ENCODE data around the gene OPN4.
A peak's percentile ranks its signal among the peaks of the same experiment; 100 is the strongest.
"Not testable (repeated sequence)": the region's sequence is repeated elsewhere in the genome, so short reads cannot be mapped to it uniquely, and the experiment has no call there.

The OPN4 gene, protein sequence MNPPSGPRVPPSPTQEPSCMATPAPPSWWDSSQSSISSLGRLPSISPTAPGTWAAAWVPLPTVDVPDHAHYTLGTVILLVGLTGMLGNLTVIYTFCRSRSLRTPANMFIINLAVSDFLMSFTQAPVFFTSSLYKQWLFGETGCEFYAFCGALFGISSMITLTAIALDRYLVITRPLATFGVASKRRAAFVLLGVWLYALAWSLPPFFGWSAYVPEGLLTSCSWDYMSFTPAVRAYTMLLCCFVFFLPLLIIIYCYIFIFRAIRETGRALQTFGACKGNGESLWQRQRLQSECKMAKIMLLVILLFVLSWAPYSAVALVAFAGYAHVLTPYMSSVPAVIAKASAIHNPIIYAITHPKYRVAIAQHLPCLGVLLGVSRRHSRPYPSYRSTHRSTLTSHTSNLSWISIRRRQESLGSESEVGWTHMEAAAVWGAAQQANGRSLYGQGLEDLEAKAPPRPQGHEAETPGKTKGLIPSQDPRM

DNA sequence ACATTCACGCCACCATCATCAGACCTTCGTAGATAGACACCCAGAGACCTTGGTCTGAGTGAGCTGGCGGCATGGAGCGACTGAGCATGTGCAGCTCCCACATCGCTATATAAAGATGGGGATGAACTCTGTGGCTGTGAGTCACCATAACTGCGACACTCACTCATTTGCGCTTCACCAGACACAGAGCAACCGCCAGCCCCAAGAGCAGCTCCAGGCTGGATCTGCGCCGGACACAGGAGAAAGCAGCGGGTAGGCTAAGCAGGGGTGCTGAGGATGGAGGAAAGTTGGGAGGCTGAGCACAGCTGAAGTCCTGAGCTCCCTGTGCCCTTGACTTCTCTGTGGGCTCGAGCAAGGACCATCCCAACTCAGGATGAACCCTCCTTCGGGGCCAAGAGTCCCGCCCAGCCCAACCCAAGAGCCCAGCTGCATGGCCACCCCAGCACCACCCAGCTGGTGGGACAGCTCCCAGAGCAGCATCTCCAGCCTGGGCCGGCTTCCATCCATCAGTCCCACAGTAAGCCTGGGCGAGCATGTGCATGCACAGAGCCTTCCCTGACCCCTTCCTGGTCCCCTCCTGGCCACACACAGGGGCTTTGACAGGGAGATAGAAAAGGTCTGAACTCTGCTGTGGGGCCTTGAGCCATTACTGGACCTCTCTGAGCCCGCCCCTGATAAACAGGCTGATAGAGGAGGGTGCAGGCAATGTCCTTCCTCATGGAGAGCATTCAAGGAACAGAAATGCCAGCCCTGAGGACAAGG lies at the start of gene OPN4:
OPN4 (plus strand) TSS at position 137 of the 762 bp plus-strand sequence; CDS start at position 374, 237 bp downstream.
- DNase-seq (ENCODE audit: low spot score): no peak

DNA sequence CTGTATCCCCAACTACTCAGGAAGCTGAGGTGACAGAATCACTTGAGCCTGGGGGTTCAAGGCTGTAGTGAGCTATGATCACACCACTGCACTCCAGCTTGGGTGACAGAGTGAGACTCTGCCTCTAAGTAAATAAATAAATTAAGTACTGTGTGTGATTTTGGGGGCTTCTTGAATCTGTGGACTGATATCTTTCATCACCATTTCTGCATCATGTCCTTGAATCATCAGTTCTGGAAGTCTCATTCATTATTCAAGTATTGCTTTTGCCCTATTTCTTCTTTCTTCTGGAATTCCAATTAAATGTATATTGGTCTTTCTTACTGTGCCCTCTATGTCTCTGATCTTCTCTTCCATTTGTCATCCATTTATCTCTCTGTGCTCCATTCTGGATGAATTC lies 46.7 kb upstream of the OPN4 start:
- no peak for DNase-seq (ENCODE audit: low spot score)

GRCh38 chr10:86609920-86610319 lies 44.4 kb upstream of the OPN4 start:
- no peak for DNase-seq (ENCODE audit: low spot score)

DNA sequence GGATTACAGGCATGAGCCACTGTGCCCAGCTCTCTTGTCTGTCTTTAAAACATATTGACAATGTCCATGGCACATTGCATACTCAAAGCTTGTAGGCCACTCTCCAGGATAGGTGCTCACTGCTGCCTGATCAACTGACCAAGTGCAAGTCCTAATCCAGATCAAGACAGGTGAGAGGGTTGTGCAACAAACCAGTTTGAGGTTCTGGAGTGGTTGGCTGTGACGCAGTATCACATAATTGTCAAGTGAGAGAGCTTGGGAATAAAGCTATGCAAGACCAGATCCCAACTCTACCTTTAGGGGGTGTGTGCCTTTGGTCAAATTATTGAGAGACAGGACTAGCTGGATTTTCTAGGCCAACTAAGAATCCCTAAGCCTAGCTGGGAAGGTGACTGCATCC lies 43.0 kb upstream of the OPN4 start:
- DNase-seq (ENCODE audit: low spot score): no peak

DNA sequence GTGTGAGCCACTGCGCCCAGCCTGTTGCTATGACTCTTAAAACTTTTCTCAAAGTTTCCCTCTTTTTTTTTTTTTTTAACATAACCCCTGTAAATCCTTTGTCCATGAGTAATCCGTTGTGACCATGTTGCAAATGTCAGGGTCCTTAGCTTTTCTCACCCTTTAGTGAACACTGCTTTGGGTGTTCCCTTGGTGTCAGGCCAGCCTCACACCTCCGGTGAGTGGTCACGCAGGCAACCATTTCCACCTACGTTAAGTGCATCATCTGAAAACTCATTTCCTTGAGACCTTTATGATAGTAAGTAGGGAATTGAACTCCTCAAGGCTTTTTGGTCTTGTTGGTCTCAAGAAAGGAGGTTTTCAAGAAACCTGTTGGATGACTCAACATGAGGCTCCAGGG lies 41.3 kb upstream of the OPN4 start:
- DNase-seq (ENCODE audit: low spot score): no peak

- no peak for DNase-seq (ENCODE audit: low spot score)
Observed at GRCh38 chr10:86613905-86614304, 40.4 kb upstream of the OPN4 start.

- no peak for DNase-seq (ENCODE audit: low spot score)
Observed at GRCh38 chr10:86614853-86615252, 39.5 kb upstream of the OPN4 start.

GRCh38 chr10:86617278-86617677 lies 37.1 kb upstream of the OPN4 start:
- DNase-seq (ENCODE audit: low spot score): not testable (repeated sequence)

DNA sequence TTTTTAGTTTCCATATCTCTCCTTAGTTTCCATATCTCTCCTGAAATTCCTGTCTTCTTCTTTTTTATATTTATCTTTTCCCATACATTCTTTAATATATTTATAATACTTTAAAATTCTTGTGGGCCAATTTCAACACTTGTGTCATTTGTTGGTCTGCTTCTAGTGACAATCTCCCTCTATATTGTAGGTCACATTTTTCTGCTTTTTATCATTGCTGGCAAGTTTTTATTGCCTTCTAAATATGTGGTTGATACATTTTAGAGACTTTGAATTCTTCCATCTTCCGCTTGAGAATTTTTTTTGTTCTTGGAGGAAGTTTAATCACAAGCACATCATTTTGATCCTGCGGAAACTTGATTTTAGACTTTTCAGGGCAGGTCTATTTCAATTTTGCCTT lies 26.0 kb upstream of the OPN4 start:
- DNase-seq (ENCODE audit: low spot score): no peak

DNA sequence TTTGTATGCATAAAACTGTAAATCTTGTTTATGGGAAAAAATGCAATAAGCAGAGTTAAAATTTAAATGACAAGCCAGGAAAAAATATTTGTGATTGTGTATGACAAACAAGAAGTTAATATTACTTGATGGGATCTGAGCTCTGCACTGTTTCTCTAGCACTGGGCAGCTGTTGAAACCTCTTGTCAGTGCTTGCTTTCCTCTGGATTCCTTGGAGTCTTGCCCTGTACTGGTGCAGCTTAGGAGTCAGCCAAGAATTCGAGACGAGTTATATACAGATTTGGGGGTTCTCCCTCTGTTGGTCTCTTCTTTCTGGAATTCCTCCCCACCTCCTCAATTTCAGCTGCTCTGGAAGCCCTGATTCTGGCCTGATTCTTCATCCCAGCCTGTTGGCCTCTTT lies 24.3 kb upstream of the OPN4 start:
- no peak for DNase-seq (ENCODE audit: low spot score)

DNA sequence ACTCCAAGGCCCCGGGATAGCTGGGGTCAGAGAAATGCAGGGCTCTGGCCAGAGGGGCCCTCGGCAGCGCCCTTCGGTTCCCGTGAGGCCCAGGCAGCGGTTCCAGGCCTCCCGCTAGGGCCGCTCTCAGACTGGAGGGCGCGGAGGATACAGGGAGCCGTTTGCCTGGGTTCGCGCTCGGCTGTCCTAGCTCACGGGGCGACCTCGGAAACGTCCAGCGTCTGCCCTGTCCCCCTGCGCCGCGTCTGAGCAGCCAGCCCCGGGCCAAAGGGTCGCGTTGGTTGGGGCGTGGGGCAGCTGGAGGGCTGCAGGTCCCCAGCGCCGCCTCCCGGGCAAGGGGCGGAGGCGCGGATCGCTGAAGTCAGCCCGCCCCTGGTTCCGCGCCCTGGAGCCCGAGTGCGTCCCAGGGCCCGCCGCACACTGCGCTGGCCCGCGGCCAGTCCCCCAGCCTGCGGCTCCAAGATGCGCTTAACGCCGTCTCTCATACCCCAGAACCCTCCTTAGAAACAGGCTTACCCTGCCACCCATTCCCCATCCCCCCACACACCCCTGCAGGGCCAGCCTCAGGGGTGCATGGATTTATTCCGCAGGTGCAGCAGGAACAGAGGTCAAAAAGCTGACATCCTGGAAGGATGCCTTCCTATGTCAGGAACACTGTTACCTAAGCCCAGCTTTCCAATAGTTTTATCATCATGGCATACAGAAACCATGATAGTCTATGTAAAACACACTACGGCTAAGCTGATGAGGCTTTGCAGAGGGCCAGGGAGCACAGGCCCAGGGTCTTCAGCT lies 22.1 kb upstream of the OPN4 start:
- DNase-seq (ENCODE audit: low spot score): no peak

DNA sequence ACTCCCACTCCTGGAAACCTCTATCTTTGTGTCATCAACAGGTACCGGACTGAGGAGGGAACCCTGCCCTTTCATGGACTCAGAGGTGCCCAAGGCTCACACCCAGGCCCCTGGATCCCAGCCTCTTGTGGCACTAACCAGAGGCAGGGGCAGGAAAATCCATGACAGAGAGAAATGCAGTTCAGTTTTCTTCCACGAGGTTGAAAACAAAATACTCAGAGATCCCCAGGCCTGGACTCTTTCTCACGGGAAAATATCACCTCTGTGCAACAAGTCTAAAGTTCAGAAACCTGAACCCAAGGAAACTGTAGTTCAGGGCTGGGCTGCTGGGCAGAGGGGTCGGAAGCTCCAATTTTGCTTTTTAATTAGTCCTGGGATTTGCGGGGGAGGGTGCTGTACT lies 21.4 kb upstream of the OPN4 start:
- no peak for DNase-seq (ENCODE audit: low spot score)

DNA sequence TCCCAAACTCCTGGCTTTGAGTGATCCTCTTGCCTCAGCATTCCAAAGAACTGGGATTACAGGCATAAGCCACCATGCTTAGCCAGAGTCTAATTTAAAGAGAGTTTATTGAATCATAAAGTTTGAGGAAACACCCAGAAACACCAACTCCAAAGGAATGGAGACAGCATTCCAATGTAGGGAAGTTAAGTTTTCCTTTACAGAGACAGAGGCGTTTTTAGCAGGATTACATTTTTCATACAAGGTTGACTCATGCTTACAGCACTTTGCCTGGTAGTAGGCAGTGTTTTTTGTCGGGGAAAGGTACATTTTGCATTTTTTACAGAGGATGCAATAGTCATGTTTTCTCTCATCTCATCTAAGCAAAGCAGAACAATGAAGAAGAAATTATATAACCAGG lies 18.9 kb upstream of the OPN4 start:
- no peak for DNase-seq (ENCODE audit: low spot score)

DNA sequence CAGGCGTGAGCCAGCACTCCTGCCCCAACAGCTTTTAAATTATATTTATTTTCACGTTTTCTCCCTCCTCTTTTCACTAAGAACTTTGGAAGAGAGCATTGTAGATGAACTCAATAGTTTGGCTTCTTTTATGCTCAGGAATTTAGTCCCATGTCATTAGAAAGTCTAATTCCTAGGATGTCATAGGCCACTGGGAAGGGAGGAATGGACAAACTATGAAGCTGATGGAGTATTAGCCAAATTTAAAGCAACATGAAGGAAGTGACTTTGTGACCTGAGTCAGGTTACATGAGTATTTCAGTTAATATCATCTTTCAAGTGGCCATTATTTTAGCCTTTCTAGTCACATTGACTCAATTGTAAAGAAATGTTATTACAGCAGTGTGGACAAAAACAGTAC lies 18.0 kb upstream of the OPN4 start:
- no peak for DNase-seq (ENCODE audit: low spot score)

DNA sequence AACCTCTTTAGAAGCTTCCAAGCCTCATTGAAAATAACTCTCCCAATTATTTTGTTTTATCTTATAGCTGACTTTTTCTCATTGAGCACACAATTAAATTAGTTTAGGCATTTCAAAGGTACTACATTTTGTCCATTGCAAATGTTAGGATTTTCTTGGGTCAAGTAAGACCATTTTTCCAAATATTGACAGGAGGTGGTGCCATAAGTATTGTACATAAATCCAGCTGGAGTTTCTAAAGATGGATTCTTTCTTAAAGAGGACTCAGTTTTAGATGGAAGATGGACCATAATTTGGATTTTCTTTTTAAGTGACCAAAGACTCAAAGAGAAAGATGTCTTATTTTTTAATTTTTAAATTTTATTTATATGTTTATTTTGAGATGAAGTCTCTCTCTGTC lies 12.3 kb upstream of the OPN4 start:
- peak; percentile 14 for DNase-seq (ENCODE audit: low spot score)

GRCh38 chr10:86642499-86642898 lies 11.8 kb upstream of the OPN4 start:
- no peak for DNase-seq (ENCODE audit: low spot score)

- peak; percentile 12 for DNase-seq (ENCODE audit: low spot score)
Observed at GRCh38 chr10:86644152-86644793, 10.1 kb upstream of the OPN4 start.

DNA sequence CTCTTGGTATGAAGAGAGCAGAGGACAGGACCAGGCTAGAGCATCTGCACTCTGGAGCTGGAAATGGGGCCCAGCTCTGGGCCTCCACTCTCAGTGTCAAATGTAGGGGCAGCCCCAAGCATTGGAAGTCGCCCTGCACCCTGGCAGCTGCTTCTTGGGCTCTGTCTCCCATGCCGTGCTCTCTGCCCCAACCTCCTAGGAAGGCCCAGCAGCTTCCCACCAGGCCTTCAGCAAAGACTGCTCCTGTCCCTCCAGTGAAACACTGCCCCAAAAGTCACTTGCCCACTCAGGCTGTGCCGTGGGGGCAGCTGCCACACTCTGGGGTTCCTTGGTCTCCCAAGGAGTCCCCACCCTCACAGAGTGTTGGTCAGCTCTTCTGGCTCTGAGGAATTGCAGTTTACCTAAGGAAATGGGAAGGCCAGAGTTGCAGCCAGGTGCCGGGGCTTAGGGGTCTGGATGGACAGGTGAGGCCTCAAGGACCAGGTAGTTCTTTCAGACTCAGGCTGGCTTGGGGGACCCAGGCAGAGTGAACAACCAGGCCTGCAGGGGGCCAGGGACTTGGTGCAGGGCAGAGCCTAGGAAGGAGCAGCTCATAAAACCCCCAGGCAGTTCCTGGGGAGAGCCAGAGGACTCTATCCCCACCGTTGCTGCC lies 9.4 kb upstream of the OPN4 start:
- no peak for DNase-seq (ENCODE audit: low spot score)

- not testable (repeated sequence) for DNase-seq (ENCODE audit: low spot score)
Observed at GRCh38 chr10:86645621-86646165, 8.7 kb upstream of the OPN4 start.

- no peak for DNase-seq (ENCODE audit: low spot score)
Observed at GRCh38 chr10:86646532-86646931, 7.8 kb upstream of the OPN4 start.

- DNase-seq (ENCODE audit: low spot score): no peak
Observed at GRCh38 chr10:86646933-86647332, 7.4 kb upstream of the OPN4 start.

All from cerebellar cortex (tissue), 1 donor.